ENCODE measurements around the gene DOCK10. TPM values are rescaled to one million over a fixed set of nuclear protein-coding genes. Genes with fewer than 3 reads are reported as not detected.

Gene DOCK10
- total RNA-seq, 1 experiment from 2014 or later: 0.15 TPM

- no peak overlapping the region for H3K4me3 ChIP-seq (ENCODE audit: low read length)
- no peak overlapping the region for H3K9ac ChIP-seq (ENCODE audit: low read length)
- no peak for DNase-seq
- H3K4me2 ChIP-seq (ENCODE audit: low read depth, low read length, poor library complexity, severe bottlenecking): no peak overlapping the region
- no peaks in the 10 kb centered on the region for H3K36me3 ChIP-seq (ENCODE audit: insufficient read depth, low read length)
- H3K9me2 ChIP-seq (replicated peaks; ENCODE audit: insufficient read depth, low read length): no peaks in the 10 kb centered on the region
- no peaks in the 10 kb centered on the region for H3K4me1 ChIP-seq (ENCODE audit: low read length)
- no peak overlapping the region for H3K27ac ChIP-seq (ENCODE audit: low read length)
- no peaks in the 10 kb centered on the region for H3K79me2 ChIP-seq (ENCODE audit: low read length)
- H3K9me3 ChIP-seq (ENCODE audit: low read length): no peaks in the 10 kb centered on the region
- H3K27me3 ChIP-seq (ENCODE audit: low read length): no peaks in the 10 kb centered on the region
- no peak overlapping the region for H2AFZ ChIP-seq (ENCODE audit: low read length)
- H4K20me1 ChIP-seq (ENCODE audit: insufficient read depth, low read depth, low read length): no peaks in the 10 kb centered on the region
Observed at GRCh38 chr2:224847961-224848850, 194.1 kb downstream of the DOCK10 start.

- Histone ChIP-seq H3K9ac (ENCODE audit: low read length) (no peak overlapping the region), H3K4me3 (ENCODE audit: low read length) (no peak overlapping the region), H3K27ac (ENCODE audit: low read length) (no peak overlapping the region), H3K9me3 (ENCODE audit: low read length) (no peaks in the 10 kb centered on the region), H2AFZ (ENCODE audit: low read length) (no peak overlapping the region), H3K4me1 (ENCODE audit: low read length) (no peaks in the 10 kb centered on the region), H3K27me3 (ENCODE audit: low read length) (no peaks in the 10 kb centered on the region), H3K4me2 (ENCODE audit: low read depth, low read length, poor library complexity, severe bottlenecking) (no peak overlapping the region), H3K79me2 (ENCODE audit: low read length) (no peaks in the 10 kb centered on the region), H3K36me3 (ENCODE audit: insufficient read depth, low read length) (no peaks in the 10 kb centered on the region), H4K20me1 (ENCODE audit: insufficient read depth, low read depth, low read length) (no peaks in the 10 kb centered on the region), H3K9me2 (replicated peaks; ENCODE audit: insufficient read depth, low read length) (no peaks in the 10 kb centered on the region)
- DNase-seq: no peak
Observed at GRCh38 chr2:224847381-224847780, 194.9 kb downstream of the DOCK10 start.

- H2AFZ ChIP-seq (ENCODE audit: low read length): no peak overlapping the region
- H3K4me2 ChIP-seq (ENCODE audit: low read depth, low read length, poor library complexity, severe bottlenecking): no peak overlapping the region
- no peak overlapping the region for H3K27ac ChIP-seq (ENCODE audit: low read length)
- no peaks in the 10 kb centered on the region for H4K20me1 ChIP-seq (ENCODE audit: insufficient read depth, low read depth, low read length)
- H3K79me2 ChIP-seq (ENCODE audit: low read length): no peaks in the 10 kb centered on the region
- no peaks in the 10 kb centered on the region for H3K36me3 ChIP-seq (ENCODE audit: insufficient read depth, low read length)
- H3K9ac ChIP-seq (ENCODE audit: low read length): no peak overlapping the region
- DNase-seq: no peak
- H3K4me1 ChIP-seq (ENCODE audit: low read length): no peaks in the 10 kb centered on the region
- H3K9me2 ChIP-seq (replicated peaks; ENCODE audit: insufficient read depth, low read length): no peaks in the 10 kb centered on the region
- H3K9me3 ChIP-seq (ENCODE audit: low read length): no peaks in the 10 kb centered on the region
- H3K27me3 ChIP-seq (ENCODE audit: low read length): no peaks in the 10 kb centered on the region
- H3K4me3 ChIP-seq (ENCODE audit: low read length): no peak overlapping the region
Observed at GRCh38 chr2:224846686-224847085, 195.6 kb downstream of the DOCK10 start.

- Histone ChIP-seq H3K4me1 (ENCODE audit: low read length) (no peaks in the 10 kb centered on the region), H3K9me3 (ENCODE audit: low read length) (no peaks in the 10 kb centered on the region), H3K27me3 (ENCODE audit: low read length) (no peaks in the 10 kb centered on the region), H3K9me2 (replicated peaks; ENCODE audit: insufficient read depth, low read length) (no peaks in the 10 kb centered on the region), H3K4me3 (ENCODE audit: low read length) (no peak overlapping the region), H3K36me3 (ENCODE audit: insufficient read depth, low read length) (no peaks in the 10 kb centered on the region), H3K9ac (ENCODE audit: low read length) (no peak overlapping the region), H3K27ac (ENCODE audit: low read length) (no peak overlapping the region), H3K79me2 (ENCODE audit: low read length) (no peaks in the 10 kb centered on the region), H2AFZ (ENCODE audit: low read length) (no peak overlapping the region), H3K4me2 (ENCODE audit: low read depth, low read length, poor library complexity, severe bottlenecking) (no peak overlapping the region), H4K20me1 (ENCODE audit: insufficient read depth, low read depth, low read length) (no peaks in the 10 kb centered on the region)
- DNase-seq: no peak
Observed at GRCh38 chr2:224846161-224846560, 196.1 kb downstream of the DOCK10 start.

GRCh38 chr2:224843141-224843540 is 199.1 kb downstream of the DOCK10 start:
- H3K4me2 ChIP-seq (ENCODE audit: low read depth, low read length, poor library complexity, severe bottlenecking): no peak overlapping the region
- no peak overlapping the region for H3K9ac ChIP-seq (ENCODE audit: low read length)
- H3K9me3 ChIP-seq (ENCODE audit: low read length): no peaks in the 10 kb centered on the region
- H3K27ac ChIP-seq (ENCODE audit: low read length): no peak overlapping the region
- no peak overlapping the region for H2AFZ ChIP-seq (ENCODE audit: low read length)
- no peaks in the 10 kb centered on the region for H3K9me2 ChIP-seq (replicated peaks; ENCODE audit: insufficient read depth, low read length)
- H3K4me1 ChIP-seq (ENCODE audit: low read length): no peaks in the 10 kb centered on the region
- H3K36me3 ChIP-seq (ENCODE audit: insufficient read depth, low read length): no peaks in the 10 kb centered on the region
- H4K20me1 ChIP-seq (ENCODE audit: insufficient read depth, low read depth, low read length): no peaks in the 10 kb centered on the region
- DNase-seq: no peak
- no peak overlapping the region for H3K4me3 ChIP-seq (ENCODE audit: low read length)
- H3K27me3 ChIP-seq (ENCODE audit: low read length): no peaks in the 10 kb centered on the region
- no peaks in the 10 kb centered on the region for H3K79me2 ChIP-seq (ENCODE audit: low read length)

- Histone ChIP-seq H3K4me1 (ENCODE audit: low read length) (no peaks in the 10 kb centered on the region), H4K20me1 (ENCODE audit: insufficient read depth, low read depth, low read length) (no peaks in the 10 kb centered on the region), H3K9ac (ENCODE audit: low read length) (no peak overlapping the region), H3K4me2 (ENCODE audit: low read depth, low read length, poor library complexity, severe bottlenecking) (no peak overlapping the region), H3K27me3 (ENCODE audit: low read length) (no peaks in the 10 kb centered on the region), H3K9me3 (ENCODE audit: low read length) (no peaks in the 10 kb centered on the region), H3K79me2 (ENCODE audit: low read length) (no peaks in the 10 kb centered on the region), H2AFZ (ENCODE audit: low read length) (no peak overlapping the region), H3K36me3 (ENCODE audit: insufficient read depth, low read length) (no peaks in the 10 kb centered on the region), H3K4me3 (ENCODE audit: low read length) (no peak overlapping the region), H3K9me2 (replicated peaks; ENCODE audit: insufficient read depth, low read length) (no peaks in the 10 kb centered on the region), H3K27ac (ENCODE audit: low read length) (no peak overlapping the region)
- DNase-seq: no peak
Observed at GRCh38 chr2:224841910-224842309, 200.4 kb downstream of the DOCK10 start.

- H3K9ac ChIP-seq (ENCODE audit: low read length): no peak overlapping the region
- H3K79me2 ChIP-seq (ENCODE audit: low read length): no peaks in the 10 kb centered on the region
- no peak for DNase-seq
- H3K36me3 ChIP-seq (ENCODE audit: insufficient read depth, low read length): no peaks in the 10 kb centered on the region
- H2AFZ ChIP-seq (ENCODE audit: low read length): no peak overlapping the region
- no peak overlapping the region for H3K27ac ChIP-seq (ENCODE audit: low read length)
- H4K20me1 ChIP-seq (ENCODE audit: insufficient read depth, low read depth, low read length): no peaks in the 10 kb centered on the region
- H3K9me3 ChIP-seq (ENCODE audit: low read length): no peaks in the 10 kb centered on the region
- H3K4me1 ChIP-seq (ENCODE audit: low read length): no peaks in the 10 kb centered on the region
- H3K4me2 ChIP-seq (ENCODE audit: low read depth, low read length, poor library complexity, severe bottlenecking): no peak overlapping the region
- no peaks in the 10 kb centered on the region for H3K27me3 ChIP-seq (ENCODE audit: low read length)
- no peak overlapping the region for H3K4me3 ChIP-seq (ENCODE audit: low read length)
- H3K9me2 ChIP-seq (replicated peaks; ENCODE audit: insufficient read depth, low read length): no peaks in the 10 kb centered on the region
Observed at GRCh38 chr2:224838335-224838734, 203.9 kb downstream of the DOCK10 start.

GRCh38 chr2:224837558-224837957 is 204.7 kb downstream of the DOCK10 start:
- no peaks in the 10 kb centered on the region for H3K36me3 ChIP-seq (ENCODE audit: insufficient read depth, low read length)
- DNase-seq: no peak
- no peak overlapping the region for H3K4me3 ChIP-seq (ENCODE audit: low read length)
- no peaks in the 10 kb centered on the region for H3K79me2 ChIP-seq (ENCODE audit: low read length)
- no peak overlapping the region for H2AFZ ChIP-seq (ENCODE audit: low read length)
- no peaks in the 10 kb centered on the region for H4K20me1 ChIP-seq (ENCODE audit: insufficient read depth, low read depth, low read length)
- no peaks in the 10 kb centered on the region for H3K27me3 ChIP-seq (ENCODE audit: low read length)
- no peaks in the 10 kb centered on the region for H3K9me2 ChIP-seq (replicated peaks; ENCODE audit: insufficient read depth, low read length)
- H3K27ac ChIP-seq (ENCODE audit: low read length): no peak overlapping the region
- H3K9me3 ChIP-seq (ENCODE audit: low read length): no peaks in the 10 kb centered on the region
- no peaks in the 10 kb centered on the region for H3K4me1 ChIP-seq (ENCODE audit: low read length)
- no peak overlapping the region for H3K9ac ChIP-seq (ENCODE audit: low read length)
- no peak overlapping the region for H3K4me2 ChIP-seq (ENCODE audit: low read depth, low read length, poor library complexity, severe bottlenecking)

Data from Karpas-422 (cell line).